Measurements from ENCODE around the gene NEK3. TPM values are rescaled to one million over a fixed set of nuclear protein-coding genes. Genes with fewer than 3 reads are reported as not detected.

NEK3 gene
- total RNA-seq, 1 experiment from 2014 or later = 13.3 TPM

- Histone ChIP-seq H4K8ac (replicated peaks; ENCODE audit: insufficient read length, low read depth, low read length) (no peak overlapping the region), H2BK5ac (ENCODE audit: insufficient read length, low read length) (no peak overlapping the region), H2BK20ac (ENCODE audit: low read depth, low read length, poor library complexity, severe bottlenecking) (no peak overlapping the region), H3K4me2 (ENCODE audit: insufficient read depth, insufficient read length, low read length) (no peak overlapping the region), H3K4me1 (ENCODE audit: insufficient read depth, low read length) (no peaks in the 10 kb centered on the region), H2BK120ac (ENCODE audit: low read depth, low read length, poor library complexity, severe bottlenecking) (no peak overlapping the region), H2BK12ac (ENCODE audit: insufficient read length, low read depth, low read length) (no peak overlapping the region), H3T11ph (ENCODE audit: low read length) (no peak overlapping the region), H3K27ac (ENCODE audit: insufficient read length, low read depth, low read length) (no peak overlapping the region), H3K9me3 (ENCODE audit: control insufficient read depth, low read depth, low read length) (peaks cover 4% of the 10 kb centered on the region), H2AK5ac (ENCODE audit: insufficient read length, low read length) (no peak overlapping the region), H3K23ac (ENCODE audit: insufficient read length, low read depth, low read length) (no peak overlapping the region), H3K27me3 (ENCODE audit: insufficient read depth, low read length) (no peaks in the 10 kb centered on the region; the same call in 1 of the 2 replicates), H3K18ac (ENCODE audit: insufficient read length, low read depth, low read length) (no peak overlapping the region), H4K5ac (ENCODE audit: insufficient read length, low read depth, low read length) (no peak overlapping the region), H4K20me1 (ENCODE audit: control insufficient read depth, insufficient read depth, insufficient read length) (no peaks in the 10 kb centered on the region), H3K79me1 (ENCODE audit: insufficient read depth, low read depth, low read length, poor library complexity, severe bottlenecking) (no peaks in the 10 kb centered on the region), H4K91ac (ENCODE audit: insufficient read length, low read depth, low read length) (no peak overlapping the region), H3K9ac (ENCODE audit: extremely low read depth, insufficient read length, low read length) (no peak overlapping the region), H3K14ac (ENCODE audit: insufficient read depth, low read length) (no peak overlapping the region), H3K4ac (ENCODE audit: low read depth, low read length) (no peak overlapping the region), H2AFZ (ENCODE audit: low read length) (no peak overlapping the region), H3K56ac (ENCODE audit: insufficient read length, low read depth, low read length) (no peak overlapping the region), H3K23me2 (ENCODE audit: insufficient read length, low read depth, low read length, poor library complexity, severe bottlenecking) (peaks cover 8% of the 10 kb centered on the region), H2BK15ac (ENCODE audit: low read depth, low read length) (no peak overlapping the region), H3K79me2 (ENCODE audit: insufficient read depth, low read length) (no peaks in the 10 kb centered on the region)
- no peak for DNase-seq
- Mint-ChIP-seq H3K36me3 (ENCODE audit: insufficient read depth in 1 of 3, low read depth in 3 of 3) (peaks cover 18 to 33% (median 24%) of the 10 kb centered on the region in 3 experiments), H3K4me3 (no peak overlapping the region), H3K27me3 (ENCODE audit: low read depth) (peaks cover 11% of the 10 kb centered on the region), H3K4me1 (peaks cover 17 to 21% of the 10 kb centered on the region in 2 experiments), H3K9me3 (peaks cover 0 to 3% of the 10 kb centered on the region in 2 experiments; a peak in 1 of 5 replicates), H3K27ac (no peak overlapping the region)
- no peak for TF ChIP-seq CTCF (conservative IDR thresholded peaks at IDR 0.05)
Measured at GRCh38 chr13:52130641-52131040, 28.8 kb downstream of the NEK3 start.
